Adrenal gland (tissue), 12 donors: ENCODE results near the gene BATF. TPM values are rescaled to one million over a fixed set of nuclear protein-coding genes. Genes with fewer than 3 reads are reported as not detected.

Experiments used
- DNase-seq, 7 donors: peaks; one replicate each; pipeline ENCODE4 v3.0.0-alpha.2; 2019 to 2020
- H3K27ac ChIP-seq, 5 donors: fragments of 200-600 bp; sonication (generic) in 4 of 5; 1 replicate in 3 of 5; 2 replicates in 2 of 5; pipeline versions ENCODE4 v1.5.1 to v1.8.0; 2016 to 2020; ENCODE audit warnings: mild to moderate bottlenecking in 1 of 5
- H3K27me3 ChIP-seq: fragments of 200-600 bp; 2 replicates; pipeline ENCODE4 v1.8.0; 2021
- H3K36me3 ChIP-seq, 2 donors: fragments of 200-600 bp; replicated peaks in 1 of 2; 1 replicate in 1 of 2; 2 replicates in 1 of 2; pipeline versions ENCODE4 v1.5.1 to v1.8.0; 2018 to 2022
- H3K4me1 ChIP-seq, 2 donors: fragments of 200-600 bp; replicated peaks in 1 of 2; 1 replicate in 1 of 2; 2 replicates in 1 of 2; pipeline versions ENCODE4 v1.5.1 to v1.8.0; 2018 to 2021
- H3K4me3 ChIP-seq, 4 donors: fragments of 200-600 bp; sonication (generic) in 3 of 4; one replicate each; pipeline ENCODE4 v1.5.1; 2016 to 2018
- H3K9me3 ChIP-seq, 3 donors: fragments of 200-600 bp; sonication (generic) in 1 of 3; replicated peaks in 1 of 3; 1 replicate in 2 of 3; 2 replicates in 1 of 3; pipeline versions ENCODE4 v1.5.1 to v1.8.0; 2016 to 2021
- POLR2A ChIP-seq, 2 donors: fragments of 450-650 bp; IDR thresholded peaks; one replicate each; pipeline ENCODE4 v1.6.1; 2017; ENCODE audit warnings: antibody characterized with exemption in 2 of 2, mild to moderate bottlenecking in 2 of 2, moderate library complexity in 1 of 2
- WGBS, 4 donors: extraction: QIAGEN DNeasy Blood & Tissue Kit in 2 of 4; methylation state at CpG; one replicate each; pipeline versions ENCODE4 v1.1.5 to v1.1.7; 2013 to 2017; 5-methylcytosine and 5-hydroxymethylcytosine counted together
- intact Hi-C, 2 donors: fragments of 100-400 bp; cut with DNase I; formaldehyde crosslinking; loops; one replicate each; pipeline versions ENCODE4 v1.14.1 to v1.15.0; 2022 to 2023
- polyA plus RNA-seq, 3 donors: library from polyadenylated mRNA; stranded (reverse); fragments of 200-250 nt in 2 of 3; fragments of 350-450 nt in 1 of 3; fragmentation: Illumina TruSeq in 1 of 3; extraction: RNeasy Lipid Tissue Mini Kit (QIAGEN cat#74804) in 1 of 3; gene quantifications; one replicate each; pipeline ENCODE4 v1.2.3, GENCODE V29; 2013 to 2014
- total RNA-seq, 9 donors: library from RNA; depleted of rRNA in 4 of 9; stranded (reverse); fragments of >200 nt in 4 of 9; fragments of 120-200 nt in 1 of 9; fragmentation: NEBNext Ultra II Directional in 1 of 9; extraction: Animal tissue kit (Norgen Biotek cat#: 25700) in 1 of 9; gene quantifications; one replicate each; pipeline versions ENCODE4 v1.1.0 to v1.2.4, GENCODE V29; 2013 to 2023
- TF ChIP-seq, protein P1 (sequence below), 6 experiments: fragments of 450-650 bp in 4 of 6; fragments of 200-600 bp in 2 of 6; sonication (generic) in 1 of 6; IDR thresholded peaks; 1 replicate in 5 of 6; 2 replicates in 1 of 6; pipeline versions ENCODE4 v1.5.1 to v1.8.0; 2016 to 2021; ENCODE audit warnings: antibody characterized with exemption in 6 of 6, mild to moderate bottlenecking in 2 of 6, moderate library complexity in 1 of 6
- donor health status: healthy with polysubstance abuse.
- donor health status: Bipolar disorder and iron deficiency.
- donor health status: DM: yes; HTN: yes; CAD: no.
- donor health status: DM: no; HTN: no; CAD: no.
- donor health status: DM: no; HTN: no; CAD: no.
- donor health status: DM: yes; HTN: yes; CAD: no.

Gene BATF
- total and polyA plus RNA-seq, 12 donors = 0.64 to 11.4 (median 2.8) TPM

GRCh38 chr14:75479770-75480600, 42.3 kb upstream of the BATF start:
- 52 to 65% (median 57%) methylated on average over 11 of the region's 11 CpGs for WGBS, 4 donors
- peak in 2 of 7 donors; percentile 3 to 42 for DNase-seq
- intact Hi-C loops = no loop called here
- no peak overlapping the region for H3K4me3 ChIP-seq
- TF ChIP-seq POLR2A (IDR thresholded peaks at IDR 0.05) = no peak
- TF ChIP-seq, protein P1, sequence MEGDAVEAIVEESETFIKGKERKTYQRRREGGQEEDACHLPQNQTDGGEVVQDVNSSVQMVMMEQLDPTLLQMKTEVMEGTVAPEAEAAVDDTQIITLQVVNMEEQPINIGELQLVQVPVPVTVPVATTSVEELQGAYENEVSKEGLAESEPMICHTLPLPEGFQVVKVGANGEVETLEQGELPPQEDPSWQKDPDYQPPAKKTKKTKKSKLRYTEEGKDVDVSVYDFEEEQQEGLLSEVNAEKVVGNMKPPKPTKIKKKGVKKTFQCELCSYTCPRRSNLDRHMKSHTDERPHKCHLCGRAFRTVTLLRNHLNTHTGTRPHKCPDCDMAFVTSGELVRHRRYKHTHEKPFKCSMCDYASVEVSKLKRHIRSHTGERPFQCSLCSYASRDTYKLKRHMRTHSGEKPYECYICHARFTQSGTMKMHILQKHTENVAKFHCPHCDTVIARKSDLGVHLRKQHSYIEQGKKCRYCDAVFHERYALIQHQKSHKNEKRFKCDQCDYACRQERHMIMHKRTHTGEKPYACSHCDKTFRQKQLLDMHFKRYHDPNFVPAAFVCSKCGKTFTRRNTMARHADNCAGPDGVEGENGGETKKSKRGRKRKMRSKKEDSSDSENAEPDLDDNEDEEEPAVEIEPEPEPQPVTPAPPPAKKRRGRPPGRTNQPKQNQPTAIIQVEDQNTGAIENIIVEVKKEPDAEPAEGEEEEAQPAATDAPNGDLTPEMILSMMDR (IDR thresholded peaks at IDR 0.05) = no peak
- H3K9me3 ChIP-seq = no peaks in the 10 kb centered on the region
- no peaks in the 10 kb centered on the region for H3K36me3 ChIP-seq
- H3K4me1 ChIP-seq = no peaks in the 10 kb centered on the region
- H3K27ac ChIP-seq = no peak overlapping the region
- H3K27me3 ChIP-seq = no peaks in the 10 kb centered on the region

- peak in 2 of 7 donors; percentile 5 to 34 for DNase-seq
Observed at GRCh38 chr14:75482366-75482765, 39.9 kb upstream of the BATF start.

DNA sequence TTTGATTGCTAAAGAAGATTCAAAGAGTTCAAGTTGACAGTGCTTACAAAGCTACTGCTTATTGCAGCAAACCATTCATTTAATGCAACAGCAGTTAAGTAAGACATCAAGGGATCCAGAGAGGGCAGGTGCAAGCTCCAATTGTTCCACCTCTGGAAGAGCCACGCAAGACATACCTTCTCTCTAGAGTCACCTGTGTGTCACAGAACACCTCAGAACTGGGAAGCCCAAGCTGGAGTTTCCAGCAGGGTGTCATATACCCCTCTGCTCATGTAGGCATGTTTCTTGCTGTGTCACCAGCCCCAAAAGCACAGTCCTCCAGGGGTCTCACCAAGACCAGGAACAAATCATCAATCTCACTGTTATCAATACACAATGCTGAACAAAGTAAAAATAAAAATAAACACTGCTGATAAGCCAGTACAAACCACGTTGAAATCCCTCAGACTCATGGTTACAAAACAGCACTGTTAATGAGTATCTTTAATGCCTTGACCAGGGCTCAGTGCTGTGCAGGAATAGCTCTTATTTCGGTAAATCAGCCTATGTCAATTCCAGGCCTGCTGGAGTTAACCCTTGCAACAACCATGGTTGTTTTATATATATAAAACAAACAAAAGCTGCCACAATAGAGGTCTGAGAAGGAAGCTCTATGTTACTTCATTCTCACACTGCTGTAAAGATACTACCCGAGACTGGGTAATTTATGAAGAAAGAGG, 37.4 kb upstream of the BATF start:
- intact Hi-C loops = loop anchor here (5.0 kb wide), 2 partner anchors 173 to 178 kb away; no protein-coding TSS in a partner anchor
- Histone ChIP-seq H3K4me1 (no peaks in the 10 kb centered on the region), H3K27ac (no peak overlapping the region), H3K9me3 (no peaks in the 10 kb centered on the region), H3K36me3 (no peaks in the 10 kb centered on the region), H3K4me3 (no peak overlapping the region), H3K27me3 (no peaks in the 10 kb centered on the region)
- 55 to 79% (median 60%) methylated on average over 4 of the region's 4 CpGs for WGBS, 4 donors
- no peak for TF ChIP-seq POLR2A (IDR thresholded peaks at IDR 0.05)
- DNase-seq = peak in 2 of 7 donors; percentile 6 to 21

More at GRCh38 chr14:75482366-75482765, 39.9 kb upstream of the BATF start:
- 93 to 100% (median 97%) methylated on average over 3 to 4 of the region's 4 CpGs for WGBS, 4 donors
- Histone ChIP-seq H3K4me1 (no peaks in the 10 kb centered on the region), H3K36me3 (no peaks in the 10 kb centered on the region), H3K4me3 (no peak overlapping the region), H3K27me3 (no peaks in the 10 kb centered on the region), H3K9me3 (no peaks in the 10 kb centered on the region), H3K27ac (no peak overlapping the region)
- TF ChIP-seq, protein P1 (IDR thresholded peaks at IDR 0.05) = no peak
- no peak for TF ChIP-seq POLR2A (IDR thresholded peaks at IDR 0.05)
- intact Hi-C loops = no loop called here

- Histone ChIP-seq H3K27ac (no peak overlapping the region), H3K36me3 (no peaks in the 10 kb centered on the region), H3K27me3 (no peaks in the 10 kb centered on the region), H3K4me1 (no peaks in the 10 kb centered on the region), H3K4me3 (no peak overlapping the region), H3K9me3 (no peaks in the 10 kb centered on the region)
- TF ChIP-seq, protein P1 (IDR thresholded peaks at IDR 0.05) = no peak
- TF ChIP-seq POLR2A (IDR thresholded peaks at IDR 0.05) = no peak
- intact Hi-C loops = loop anchor here (5.0 kb wide), 2 partner anchors 174 to 179 kb away; no protein-coding TSS in a partner anchor
- DNase-seq = peak in 1 of 7 donors; percentile 29
- WGBS, 4 donors = 44 to 73% (median 70%) methylated on average over 1 of the region's 1 CpG
Observed at GRCh38 chr14:75486318-75486717, 36.0 kb upstream of the BATF start.
